Choroid plexus epithelial cell (primary cell): ENCODE results near the gene ANKRD33.

Source experiments
- DNase-seq: peaks from one replicate; pipeline ENCODE4 v3.0.0-alpha.2; 2010; ENCODE audit warnings: low read depth
- H3K4me3 ChIP-seq: 2 replicates; pipeline ENCODE4 v1.5.1; 2011; ENCODE audit warnings: low read depth, mild to moderate bottlenecking, control low read depth, low read length, moderate library complexity
- CTCF ChIP-seq: conservative IDR thresholded peaks from 2 replicates; pipeline ENCODE4 v1.5.1; 2011; ENCODE audit warnings: low read depth, mild to moderate bottlenecking, control low read depth, inconsistent platforms, low read length, moderate library complexity

Gene ANKRD33

GRCh38 chr12:51915003-51915625, 27.2 kb downstream of the ANKRD33 start:
- no peak overlapping the region for H3K4me3 ChIP-seq
- TF ChIP-seq CTCF, result no peak
- DNase-seq, result no peak

GRCh38 chr12:51915951-51916350, 28.0 kb downstream of the ANKRD33 start:
- no peak overlapping the region for H3K4me3 ChIP-seq
- TF ChIP-seq CTCF, result no peak
- DNase-seq, result no peak

GRCh38 chr12:51917041-51917590, 29.2 kb downstream of the ANKRD33 start:
- TF ChIP-seq CTCF, result no peak
- no peak overlapping the region for H3K4me3 ChIP-seq
- no peak for DNase-seq

- H3K4me3 ChIP-seq, result no peak overlapping the region
- no peak for TF ChIP-seq CTCF
- no peak for DNase-seq
Measured at GRCh38 chr12:51917746-51918453, 30.0 kb downstream of the ANKRD33 start.

GRCh38 chr12:51920046-51920445, 32.1 kb downstream of the ANKRD33 start:
- no peak for TF ChIP-seq CTCF
- DNase-seq, result no peak
- H3K4me3 ChIP-seq, result no peak overlapping the region

- DNase-seq, result no peak
- TF ChIP-seq CTCF, result no peak
- H3K4me3 ChIP-seq, result no peak overlapping the region
Measured at GRCh38 chr12:51921017-51921725, 33.3 kb downstream of the ANKRD33 start.
